Cortex of kidney (tissue), 1 donor: Measurements from ENCODE around the gene ALG3.
"Not testable (repeated sequence)": the region's sequence is repeated elsewhere in the genome, so short reads cannot be mapped to it uniquely, and the experiment has no call there.

Experiments used
- DNase-seq: peaks from one replicate; lab custom pipeline; 2025; lab: John Stamatoyannopoulos, UW

ALG3 gene

DNA sequence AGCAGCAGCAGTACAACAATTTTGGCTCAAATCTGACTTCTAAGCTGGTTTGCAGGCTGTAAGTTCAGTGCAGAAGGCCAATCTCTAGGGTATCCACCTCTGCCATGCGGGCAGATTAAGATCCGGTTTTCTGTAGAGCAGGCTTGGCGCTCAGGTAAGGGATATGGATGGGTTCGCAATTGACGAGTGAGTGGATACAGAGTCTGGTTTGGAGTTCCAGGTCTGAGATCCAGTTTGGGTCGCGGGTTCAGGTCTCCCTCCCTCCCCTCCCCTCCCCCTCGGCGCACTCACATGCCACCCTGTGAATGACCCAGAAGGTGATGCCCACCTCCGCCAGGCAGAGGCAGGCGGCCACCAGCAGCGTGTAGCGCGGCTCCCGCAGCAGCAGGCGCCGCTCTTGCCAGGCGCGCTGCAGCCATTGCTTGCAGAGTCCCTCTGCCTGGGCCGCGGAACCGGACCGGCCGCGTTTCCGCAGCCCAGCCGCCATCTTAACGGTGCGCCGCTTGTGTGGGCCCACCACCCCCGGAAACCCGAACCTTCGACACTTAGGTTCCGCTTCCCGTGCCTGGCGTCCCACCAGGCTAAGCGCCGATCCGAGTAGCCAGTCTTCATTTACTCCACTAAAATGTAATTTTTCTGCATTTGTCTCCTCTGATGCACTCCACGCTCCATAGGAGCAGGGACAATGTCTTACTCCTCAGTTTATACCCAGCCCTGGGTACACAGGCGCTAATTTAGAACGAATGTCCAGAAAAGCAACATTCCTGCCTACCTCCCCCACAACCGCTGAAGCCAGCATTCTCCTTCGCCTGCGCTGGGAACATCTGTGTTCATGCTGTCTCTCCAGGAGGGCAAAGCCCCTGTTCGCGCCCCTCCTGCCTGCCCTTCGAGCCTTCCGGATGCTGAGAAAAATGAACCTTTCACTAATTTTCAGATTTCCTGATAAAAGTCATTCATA is at the start of gene ALG3:
ALG3 (minus strand) TSS at position 509 of the 958 bp plus-strand sequence; CDS start at position 487, 22 bp downstream.
- no peak for DNase-seq

- DNase-seq = no peak
These were observed 47.9 kb upstream of the ALG3 start for GRCh38 chr3:184296616-184297015.

DNA sequence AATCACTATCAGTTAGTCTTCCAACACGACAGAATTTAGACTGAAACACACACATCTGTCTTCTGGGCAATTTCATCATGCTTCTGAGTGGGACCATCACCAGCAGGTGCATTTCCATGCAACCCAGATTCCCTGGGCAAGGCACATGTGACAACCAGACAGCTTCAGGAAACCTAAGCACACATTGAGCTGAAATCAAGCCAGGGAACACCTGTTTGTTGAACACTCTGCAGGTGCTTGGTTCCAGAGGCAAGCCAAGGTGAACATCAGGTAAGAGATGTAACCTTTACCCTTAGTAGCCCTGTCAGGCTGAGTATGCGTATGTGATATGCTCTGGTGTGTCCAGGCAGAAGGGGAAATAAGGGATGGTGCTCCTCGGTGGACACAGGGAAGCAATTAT is 47.0 kb upstream of the ALG3 start:
- DNase-seq = no peak

DNA sequence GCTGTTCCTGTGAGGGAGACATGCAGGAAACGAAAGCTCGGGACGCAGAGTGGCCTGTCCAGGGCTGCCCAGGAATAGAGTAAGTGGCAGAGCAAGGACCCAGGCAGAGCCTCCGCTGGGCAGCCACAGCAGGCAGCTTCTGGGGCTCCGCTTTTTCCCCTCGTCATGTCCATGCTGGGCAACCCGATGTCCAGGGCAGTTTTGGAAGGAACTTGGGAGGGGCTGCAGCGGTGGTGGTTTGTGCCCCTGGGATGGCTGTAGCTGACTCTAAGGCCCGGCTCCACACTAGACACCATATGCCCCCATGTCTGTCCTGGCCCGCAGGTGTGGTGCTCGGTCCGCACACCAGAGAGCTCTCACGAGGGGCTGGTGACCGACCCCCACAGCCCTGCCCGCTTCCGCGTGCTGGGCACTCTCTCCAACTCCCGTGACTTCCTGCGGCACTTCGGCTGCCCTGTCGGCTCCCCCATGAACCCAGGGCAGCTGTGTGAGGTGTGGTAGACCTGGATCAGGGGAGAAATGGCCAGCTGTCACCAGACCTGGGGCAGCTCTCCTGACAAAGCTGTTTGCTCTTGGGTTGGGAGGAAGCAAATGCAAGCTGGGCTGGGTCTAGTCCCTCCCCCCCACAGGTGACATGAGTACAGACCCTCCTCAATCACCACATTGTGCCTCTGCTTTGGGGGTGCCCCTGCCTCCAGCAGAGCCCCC is 43.1 kb upstream of the ALG3 start:
- no peak for DNase-seq

DNA sequence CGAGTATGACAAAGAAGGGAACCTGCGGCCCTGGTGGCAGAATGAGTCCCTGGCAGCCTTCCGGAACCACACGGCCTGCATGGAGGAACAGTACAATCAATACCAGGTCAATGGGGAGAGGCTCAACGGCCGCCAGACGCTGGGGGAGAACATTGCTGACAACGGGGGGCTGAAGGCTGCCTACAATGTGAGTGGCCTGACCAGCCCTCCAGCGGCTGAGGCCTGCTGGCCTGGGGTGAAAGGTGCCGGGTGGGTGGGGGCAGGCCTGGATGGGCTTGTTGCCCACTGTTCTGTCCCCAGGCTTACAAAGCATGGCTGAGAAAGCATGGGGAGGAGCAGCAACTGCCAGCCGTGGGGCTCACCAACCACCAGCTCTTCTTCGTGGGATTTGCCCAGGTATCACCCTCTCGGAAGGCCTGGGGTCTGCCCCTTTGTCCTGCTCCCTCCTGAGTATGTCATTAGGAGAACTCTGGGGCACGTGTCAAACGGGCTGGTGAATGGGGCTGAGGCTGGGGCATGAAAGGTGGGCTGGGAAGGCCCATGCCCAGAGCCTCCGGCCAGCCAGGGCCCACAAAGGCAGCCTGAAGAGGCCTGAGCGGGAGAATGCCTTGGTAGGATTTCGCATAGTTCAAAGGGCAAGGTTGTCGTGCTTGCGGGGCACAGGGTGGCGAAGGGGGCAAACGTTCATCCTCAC is 42.4 kb upstream of the ALG3 start:
- DNase-seq = no peak

DNA sequence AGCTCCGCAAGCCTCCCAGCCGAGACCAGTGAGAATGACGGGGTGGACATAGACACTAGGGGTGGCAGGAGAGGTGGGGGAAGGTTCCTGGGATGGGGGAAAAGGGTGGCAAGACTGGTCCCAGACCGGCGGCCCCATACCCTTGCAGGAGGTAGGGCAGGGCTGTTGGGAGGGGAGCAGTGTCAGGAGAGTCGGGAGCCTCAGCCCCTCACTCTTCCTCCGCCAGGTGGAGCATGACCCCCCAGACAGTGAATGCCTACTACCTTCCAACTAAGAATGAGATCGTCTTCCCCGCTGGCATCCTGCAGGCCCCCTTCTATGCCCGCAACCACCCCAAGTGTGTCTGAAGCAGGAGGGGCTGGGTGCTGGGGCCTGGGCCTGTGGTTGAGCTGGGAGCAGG is 41.6 kb upstream of the ALG3 start:
- DNase-seq = no peak

GRCh38 chr3:184289426-184289938 is 40.7 kb upstream of the ALG3 start:
- no peak for DNase-seq

GRCh38 chr3:184284696-184285095 is 35.9 kb upstream of the ALG3 start:
- no peak for DNase-seq

GRCh38 chr3:184283681-184284080 is 34.9 kb upstream of the ALG3 start:
- no peak for DNase-seq

DNA sequence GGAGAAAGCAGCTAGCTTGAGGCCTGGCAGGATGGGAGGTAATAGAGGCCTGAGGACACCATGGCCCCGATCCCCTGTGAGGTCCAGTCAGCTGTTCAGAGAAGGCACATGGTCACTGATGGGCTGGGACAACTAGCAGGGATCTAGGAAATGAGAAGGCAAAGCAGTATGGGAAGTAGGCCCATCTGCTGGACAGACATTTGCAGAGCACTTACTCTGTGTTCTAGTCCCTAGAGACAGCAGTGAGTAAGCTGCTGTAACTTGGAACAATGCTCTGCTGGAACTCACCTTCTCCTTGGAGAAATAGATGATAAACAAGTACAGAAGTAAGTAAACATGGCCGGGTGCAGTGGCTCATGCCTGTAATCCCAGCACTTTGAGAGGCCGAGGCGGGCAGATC is 34.2 kb upstream of the ALG3 start:
- no peak for DNase-seq

DNA sequence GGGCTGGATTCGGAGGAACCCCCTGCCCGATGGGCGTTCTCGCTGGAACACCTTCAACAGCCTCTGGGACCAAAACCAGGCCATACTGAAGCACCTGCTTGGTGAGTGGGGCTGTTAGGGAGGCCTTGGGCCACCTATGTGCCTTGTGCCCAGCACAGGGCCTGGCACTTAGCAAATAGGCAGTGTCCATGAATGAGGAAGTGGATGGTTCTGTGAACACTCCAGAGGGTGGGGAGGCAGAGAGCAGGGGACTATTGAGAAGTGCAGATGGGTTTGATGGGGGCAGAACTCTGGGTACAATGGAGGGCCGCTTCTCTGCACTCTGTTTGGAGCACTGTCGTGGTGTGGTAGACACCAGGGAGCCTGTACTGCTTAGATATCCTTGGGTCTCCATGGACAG is 28.6 kb upstream of the ALG3 start:
- DNase-seq = no peak

DNA sequence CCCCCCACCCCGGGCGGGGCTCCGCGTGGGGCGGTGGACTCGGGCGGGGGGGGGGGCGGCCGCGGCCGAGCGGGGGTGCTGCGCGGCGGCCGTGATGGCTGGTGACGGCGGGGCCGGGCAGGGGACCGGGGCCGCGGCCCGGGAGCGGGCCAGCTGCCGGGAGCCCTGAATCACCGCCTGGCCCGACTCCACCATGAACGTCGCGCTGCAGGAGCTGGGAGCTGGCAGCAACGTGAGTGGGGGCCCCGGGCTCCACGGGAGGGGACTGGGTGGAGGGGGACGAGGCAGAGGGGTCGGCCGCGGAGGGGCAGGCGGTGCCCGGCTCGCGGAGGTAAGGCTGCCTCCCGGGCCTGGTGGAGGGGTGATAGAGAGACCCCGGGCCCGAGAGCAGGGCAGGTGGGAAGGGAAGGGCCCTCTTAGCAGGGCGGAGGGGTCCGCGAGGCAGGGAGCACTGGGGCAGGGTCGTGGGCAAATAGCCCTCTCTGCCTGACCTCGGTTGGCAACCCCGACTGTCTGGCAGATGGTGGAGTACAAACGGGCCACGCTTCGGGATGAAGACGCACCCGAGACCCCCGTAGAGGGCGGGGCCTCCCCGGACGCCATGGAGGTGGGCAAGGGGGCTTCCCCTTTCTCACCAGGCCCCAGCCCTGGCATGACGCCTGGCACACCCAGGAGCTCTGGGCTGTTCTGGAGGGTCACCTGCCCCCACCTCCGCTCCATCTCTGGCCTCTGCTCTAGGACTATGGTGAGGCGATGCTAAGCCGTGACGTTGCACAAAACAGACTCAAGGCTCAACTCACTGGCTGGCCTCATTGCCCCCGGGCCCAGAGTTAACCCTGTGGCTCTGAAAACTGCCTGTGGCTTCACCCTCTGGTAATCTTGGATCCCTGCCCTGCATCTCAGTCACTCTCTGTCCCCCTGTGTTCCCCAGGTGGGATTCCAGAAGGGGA is 27.5 kb upstream of the ALG3 start, which contains the start of gene ECE2:
ECE2 (plus strand) TSS at position 62 of the 950 bp plus-strand sequence; CDS start at position 194, 132 bp downstream.
- no peak for DNase-seq

GRCh38 chr3:184275381-184275701 is 26.6 kb upstream of the ALG3 start:
- DNase-seq = no peak

DNA sequence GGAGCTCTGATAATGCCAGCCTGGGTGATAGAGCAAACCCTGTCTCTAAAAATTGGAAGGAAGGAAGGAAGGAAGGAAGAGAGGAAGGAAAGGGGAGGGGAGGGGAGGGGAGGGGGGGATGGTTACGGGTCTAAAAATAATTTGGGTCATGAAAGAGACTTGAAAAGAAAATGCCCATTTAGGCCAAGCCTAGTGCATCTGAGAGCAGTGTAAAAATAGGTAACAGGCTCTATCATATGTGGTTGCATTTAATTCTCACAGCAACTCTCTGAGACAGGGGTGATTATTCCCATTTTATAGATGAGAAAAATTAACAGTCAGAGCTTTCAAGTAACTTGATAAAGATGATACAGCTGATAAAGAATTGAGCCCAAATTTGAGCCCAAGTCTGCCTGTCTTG is 23.5 kb upstream of the ALG3 start:
- no peak for DNase-seq

DNA sequence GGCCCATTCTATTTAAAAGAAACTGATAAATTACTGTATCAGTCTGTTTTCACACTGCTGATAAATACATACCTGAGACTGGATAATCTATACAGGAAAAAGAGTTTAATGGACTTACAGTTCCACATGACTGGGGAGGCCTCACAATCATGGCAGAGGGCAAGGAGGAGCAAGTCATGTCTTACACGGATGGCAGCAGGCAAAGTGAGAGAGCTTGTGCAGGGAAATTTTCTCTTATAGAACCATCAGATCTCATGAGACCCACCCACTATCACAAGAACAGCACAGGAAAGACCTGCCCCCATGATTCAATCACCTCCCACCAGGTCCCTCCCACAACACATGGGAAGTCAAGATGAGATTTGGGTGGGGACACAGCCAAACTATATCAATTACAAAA is 18.5 kb upstream of the ALG3 start:
- not testable (repeated sequence) for DNase-seq

GRCh38 chr3:184262764-184263179 is 14.0 kb upstream of the ALG3 start:
- no peak for DNase-seq

DNA sequence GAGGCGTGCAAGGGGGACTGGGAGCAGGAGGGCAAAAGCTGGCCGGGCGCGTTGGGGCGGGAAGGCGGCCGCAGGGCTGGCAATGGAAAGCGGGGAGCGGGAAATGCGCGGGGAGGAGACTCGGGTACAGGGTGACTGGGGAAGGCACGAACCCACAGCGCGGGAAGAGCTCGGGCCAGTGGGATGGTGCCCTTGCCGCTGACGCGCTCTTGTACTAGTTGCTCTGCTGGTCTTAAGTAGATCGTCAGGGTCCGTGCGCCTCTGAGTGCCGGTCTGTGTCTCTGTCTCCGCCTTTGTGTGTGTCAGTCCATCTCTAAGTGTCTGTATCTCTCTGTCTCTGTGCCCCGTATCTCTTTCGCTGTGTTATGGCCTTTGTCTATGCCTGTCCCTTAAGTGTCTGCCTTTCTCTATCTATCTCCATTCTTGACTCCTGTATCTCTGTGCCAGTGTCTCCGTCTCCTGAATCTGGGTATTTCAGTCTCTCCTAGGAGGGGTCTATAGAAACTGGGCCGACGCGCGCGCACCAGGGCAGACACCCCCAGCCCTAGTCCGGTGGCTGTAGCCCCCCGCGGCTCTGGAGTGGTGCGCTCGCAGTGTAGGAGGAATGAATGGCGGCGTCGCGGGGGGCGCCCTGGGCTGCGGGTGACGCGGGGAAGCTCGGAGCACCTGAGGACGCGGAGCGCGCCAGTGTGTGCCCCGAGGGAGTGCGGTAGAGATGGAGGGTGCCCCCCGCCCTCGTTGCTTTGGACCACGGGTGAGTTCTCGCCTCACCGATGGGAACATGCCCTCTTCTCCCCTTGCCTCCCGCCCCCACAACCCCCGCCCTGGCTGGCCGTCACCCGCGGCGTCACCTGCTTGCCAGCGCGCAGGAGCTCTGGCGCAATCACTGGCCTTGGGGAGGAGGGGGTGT is 13.3 kb upstream of the ALG3 start:
- no peak for DNase-seq

GRCh38 chr3:184261270-184261853 is 12.6 kb upstream of the ALG3 start, which contains the start of gene CAMK2N2:
Gene CAMK2N2 (minus strand): TSS chr3:184261553. CDS start chr3:184261285, 268 bp downstream.
- no peak for DNase-seq

DNA sequence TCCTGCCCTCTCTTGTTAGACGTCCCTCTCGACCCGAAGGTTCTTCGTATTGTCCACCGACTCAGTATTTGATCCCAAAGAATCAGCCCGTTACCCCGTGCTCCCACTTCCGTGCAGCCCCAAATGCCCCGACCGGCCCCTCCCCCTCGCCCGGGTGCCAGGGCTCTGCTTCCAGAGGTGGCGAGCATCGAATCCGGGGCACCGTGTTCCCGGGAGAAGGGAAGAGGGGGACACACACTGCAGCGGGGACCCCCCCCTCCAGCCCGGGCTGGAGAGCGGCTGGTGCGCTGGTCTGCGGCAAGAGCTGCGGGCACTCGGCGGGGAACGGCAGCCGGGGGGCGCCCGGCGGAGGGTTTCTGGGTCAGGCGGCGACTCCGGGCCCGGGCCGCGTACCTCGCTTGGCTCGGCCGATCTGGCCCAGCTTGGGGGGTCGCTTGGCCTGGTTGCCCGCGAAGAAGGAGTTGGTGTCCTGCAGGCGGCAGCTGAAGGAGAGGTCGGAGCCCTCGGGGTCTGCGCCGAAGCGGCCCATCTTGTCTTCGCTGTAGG is 12.0 kb upstream of the ALG3 start:
- DNase-seq = no peak
